ENCODE data around the gene PEX10.
"Not testable (repeated sequence)": the region's sequence is repeated elsewhere in the genome, so short reads cannot be mapped to it uniquely, and the experiment has no call there.

Gene PEX10

DNA sequence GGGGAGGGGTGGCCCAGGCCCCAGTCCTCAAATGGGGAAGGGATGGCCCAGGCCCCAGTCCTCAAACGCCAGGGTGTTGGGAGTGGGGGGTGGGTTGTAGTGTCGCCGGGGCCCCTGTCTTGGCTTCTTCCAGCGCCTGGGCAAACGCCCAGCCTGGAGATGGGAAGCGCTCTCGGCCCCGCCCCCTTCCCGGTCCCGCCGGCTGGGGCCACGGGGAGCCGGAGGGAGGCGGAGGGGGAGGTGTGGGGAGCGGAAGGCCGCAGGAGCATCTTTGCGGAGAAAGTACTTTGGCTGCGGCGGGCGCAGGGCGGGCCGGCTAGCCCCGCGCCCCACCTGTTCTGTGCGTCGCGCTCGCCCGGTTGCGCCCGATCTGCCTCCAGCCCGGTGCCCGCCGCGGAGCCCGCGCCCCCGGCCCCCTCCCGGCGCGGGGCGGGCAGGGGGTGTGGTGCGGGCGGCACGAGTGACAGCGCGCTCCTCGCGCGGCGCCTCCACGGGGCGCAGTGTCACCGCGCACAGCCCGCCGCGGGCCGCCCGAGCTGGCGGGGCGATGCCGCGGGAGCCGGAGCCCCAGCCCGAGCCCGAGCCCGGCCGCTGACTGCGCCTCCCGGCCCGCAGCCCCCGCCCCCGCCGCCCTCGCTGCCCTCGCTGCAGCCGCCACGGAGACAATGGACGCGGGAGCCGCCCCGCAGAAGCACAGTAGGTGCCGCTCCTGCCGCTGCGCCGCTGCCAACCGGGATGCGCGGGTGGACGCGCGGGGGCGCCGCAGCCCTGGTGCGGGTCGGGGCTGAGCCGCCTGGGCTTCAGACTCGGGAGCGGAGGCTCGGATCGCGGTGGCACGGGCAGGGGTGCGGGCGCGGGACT is 31.1 kb upstream of the PEX10 start:
- DNase-seq (ENCODE audit: low read depth, low spot score), result no peak

DNA sequence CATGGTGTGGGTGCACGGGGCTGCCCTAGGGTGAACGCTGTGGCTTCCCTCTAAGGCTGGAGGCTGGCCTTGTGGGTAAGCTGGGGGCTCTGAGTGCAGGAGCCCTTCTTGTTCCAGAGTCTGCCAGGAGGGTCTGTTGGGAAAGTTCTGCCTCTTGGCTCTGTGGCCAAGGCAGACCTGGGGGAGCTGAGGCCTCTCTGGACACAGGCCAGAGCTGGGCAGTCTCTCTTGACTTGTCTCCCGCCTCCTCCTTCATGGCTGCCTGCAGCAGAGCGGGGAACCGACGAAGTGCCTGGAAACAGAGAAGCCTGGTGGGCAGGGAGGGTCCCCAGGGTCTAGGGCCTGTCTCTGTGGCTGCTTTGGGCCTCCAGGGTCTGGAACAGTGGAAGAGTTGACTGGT is 30.3 kb upstream of the PEX10 start:
- DNase-seq (ENCODE audit: low read depth, low spot score), result no peak

DNA sequence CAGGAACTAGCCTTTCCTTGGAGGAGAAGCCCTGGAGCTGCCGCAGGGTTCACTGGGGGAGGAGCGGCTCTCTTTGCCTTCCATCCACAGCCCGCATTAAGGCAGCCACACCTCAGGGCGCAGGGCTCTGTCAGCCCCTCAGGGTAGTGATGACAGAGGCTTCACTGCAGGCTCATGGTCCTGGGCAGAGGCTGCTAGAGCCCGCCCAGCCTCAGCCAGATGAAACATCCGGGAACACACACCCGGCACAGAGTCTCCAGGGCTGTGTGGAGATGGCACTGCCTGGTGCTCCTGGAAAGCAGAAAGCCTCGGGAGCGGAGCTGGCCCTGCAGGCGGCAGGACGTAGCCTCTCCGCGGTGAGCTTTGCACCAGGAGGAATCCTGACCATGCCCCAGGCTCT is 29.4 kb upstream of the PEX10 start:
- peak; percentile 45 for DNase-seq (ENCODE audit: low read depth, low spot score)

DNA sequence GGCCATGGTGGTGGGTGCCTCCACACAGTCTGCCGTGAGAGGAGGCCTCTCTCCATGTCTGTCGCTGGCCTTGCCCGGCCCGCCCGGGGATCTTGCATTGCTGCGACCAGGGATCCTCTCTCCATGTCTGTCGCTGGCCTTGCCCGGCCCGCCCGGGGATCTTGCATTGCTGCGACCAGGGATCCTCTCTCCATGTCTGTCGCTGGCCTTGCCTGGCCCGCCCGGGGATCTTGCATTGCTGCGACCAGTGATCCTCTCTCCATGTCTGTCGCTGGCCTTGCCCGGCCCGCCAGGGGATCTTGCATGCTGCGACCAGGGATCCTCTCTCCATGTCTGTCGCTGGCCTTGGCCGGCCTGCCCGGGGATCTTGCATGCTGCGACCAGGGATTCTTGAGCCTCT is 28.0 kb upstream of the PEX10 start:
- not testable (repeated sequence) for DNase-seq (ENCODE audit: low read depth, low spot score)

DNA sequence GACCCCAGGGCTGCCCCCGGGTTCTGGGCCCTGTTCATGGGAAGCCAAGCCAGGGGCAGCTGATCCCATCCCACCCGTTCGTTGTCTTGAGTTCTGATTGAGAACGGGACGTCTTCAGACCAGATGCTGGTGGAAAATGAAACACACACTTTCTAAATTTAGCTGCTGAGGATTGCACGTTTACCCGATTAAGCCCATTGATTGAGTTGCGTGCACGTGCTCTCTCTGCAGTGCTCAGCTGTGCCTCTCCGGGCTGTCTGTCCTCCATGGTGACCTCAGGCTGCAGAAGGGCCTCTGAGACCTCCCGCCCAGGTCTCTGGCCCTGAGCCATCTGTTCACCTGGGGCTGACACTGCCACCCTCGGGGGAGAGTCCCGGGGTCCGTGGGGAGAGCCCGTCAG is 27.0 kb upstream of the PEX10 start:
- no peak for DNase-seq (ENCODE audit: low read depth, low spot score)

DNA sequence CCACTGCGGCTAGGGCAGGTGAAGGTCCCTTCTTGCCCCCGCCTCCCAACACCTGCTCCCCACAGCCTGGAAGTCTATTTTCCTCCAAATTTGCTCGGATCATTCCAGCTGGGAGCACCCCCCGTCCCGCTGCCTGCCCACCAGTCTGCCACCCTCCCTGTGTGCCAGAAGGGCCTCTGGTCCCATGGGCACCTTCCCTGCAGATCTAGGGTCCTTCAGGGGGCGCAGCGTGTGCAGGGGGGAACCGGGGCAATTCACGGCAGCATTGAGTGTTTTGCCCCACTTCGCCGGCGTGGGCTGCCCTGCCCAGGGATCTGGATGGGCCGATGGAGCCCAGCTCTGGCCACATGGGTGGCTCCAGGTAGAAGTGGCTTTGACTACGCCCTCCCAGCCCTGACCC is 26.3 kb upstream of the PEX10 start:
- no peak for DNase-seq (ENCODE audit: low read depth, low spot score)

DNA sequence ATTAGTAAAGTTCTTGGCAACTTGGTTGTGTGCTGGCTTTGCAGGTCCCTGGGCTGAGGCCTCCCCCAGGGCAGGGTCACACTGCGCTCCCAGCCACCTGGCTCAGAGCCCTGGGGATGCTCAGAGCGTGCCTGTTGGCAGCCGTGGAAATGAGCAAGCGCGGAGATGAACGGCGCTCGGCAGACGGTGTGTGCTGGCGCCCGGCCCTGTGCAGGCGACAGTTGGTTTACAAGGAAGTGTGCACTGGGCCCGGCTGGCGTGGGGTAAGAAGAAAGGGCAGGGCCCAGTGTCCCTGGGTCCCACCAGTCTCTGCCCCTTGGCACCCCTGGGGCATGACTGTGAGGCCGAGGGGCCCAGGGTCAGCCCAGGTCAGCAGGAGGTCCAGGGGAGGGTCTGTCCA is 25.7 kb upstream of the PEX10 start:
- DNase-seq (ENCODE audit: low read depth, low spot score), result no peak

DNA sequence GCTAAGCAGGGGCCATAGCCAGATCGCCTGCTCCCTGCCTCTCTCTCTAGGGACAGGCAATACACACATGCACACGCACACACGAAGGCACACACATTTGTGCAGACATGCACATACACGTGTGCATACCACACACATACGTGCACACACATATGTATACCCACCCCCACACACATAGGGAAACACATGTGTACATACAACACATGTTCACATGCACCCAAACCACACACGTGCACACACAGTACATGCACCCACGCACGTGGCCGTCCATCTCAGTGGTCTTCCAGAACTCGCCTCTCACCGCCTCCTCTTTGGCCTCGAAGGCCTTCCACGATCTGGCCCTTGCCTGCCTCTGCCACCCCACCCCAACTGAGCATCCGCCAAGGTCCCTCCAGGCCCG is 25.3 kb upstream of the PEX10 start:
- no peak for DNase-seq (ENCODE audit: low read depth, low spot score)

DNA sequence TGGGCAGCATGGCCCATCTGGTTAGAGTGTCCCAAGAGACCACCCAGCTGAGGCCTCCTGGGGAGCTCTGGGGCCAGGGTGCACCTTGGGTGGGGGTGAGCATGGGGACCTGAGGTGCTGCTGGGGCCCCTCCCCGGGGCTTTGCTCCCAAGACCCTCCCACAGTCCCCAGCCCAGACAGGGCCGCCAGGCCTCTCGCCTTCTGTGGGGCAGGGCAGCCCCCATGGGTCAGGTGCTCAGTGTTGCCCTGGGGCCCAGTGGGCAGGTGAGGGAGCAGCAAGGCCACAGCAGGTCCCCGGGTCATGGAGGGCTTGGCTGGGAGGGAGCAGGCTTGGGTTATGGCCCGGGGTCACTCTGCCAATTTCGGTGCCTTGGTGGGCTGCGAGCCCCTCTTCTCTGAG is 24.5 kb upstream of the PEX10 start:
- DNase-seq (ENCODE audit: low read depth, low spot score), result no peak

DNA sequence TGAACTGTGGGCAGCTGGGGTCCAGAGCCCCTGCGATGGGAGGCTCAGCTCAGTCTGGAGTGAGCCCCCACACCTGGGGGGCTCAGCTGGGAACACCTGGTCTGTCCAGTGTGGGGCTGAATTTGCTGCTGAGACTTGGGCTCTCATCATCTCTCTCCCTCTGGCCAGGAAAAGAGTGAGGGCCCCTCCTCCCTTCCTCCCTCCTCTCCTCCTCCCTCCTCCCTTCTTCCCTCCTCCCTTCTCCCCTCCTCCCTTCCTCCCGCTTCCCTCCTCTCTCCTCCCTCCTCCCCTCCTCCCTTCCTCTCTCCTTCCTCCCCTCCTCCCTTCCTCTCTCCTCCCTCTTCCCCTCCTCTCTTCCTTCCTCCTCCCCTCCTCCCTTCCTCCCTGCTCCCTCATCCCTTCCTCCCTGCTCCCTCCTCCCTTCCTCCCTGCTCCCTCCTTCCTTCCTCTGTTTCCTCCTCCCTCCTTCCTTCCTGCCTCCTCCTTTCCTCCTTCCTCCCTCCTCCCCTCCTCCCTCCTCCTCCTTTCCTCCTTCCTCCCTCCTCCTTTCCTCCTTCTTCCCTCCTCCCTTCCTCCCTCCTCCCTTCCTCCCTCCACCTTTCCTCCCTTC is 23.5 kb upstream of the PEX10 start:
- DNase-seq (ENCODE audit: low read depth, low spot score), result no peak

DNA sequence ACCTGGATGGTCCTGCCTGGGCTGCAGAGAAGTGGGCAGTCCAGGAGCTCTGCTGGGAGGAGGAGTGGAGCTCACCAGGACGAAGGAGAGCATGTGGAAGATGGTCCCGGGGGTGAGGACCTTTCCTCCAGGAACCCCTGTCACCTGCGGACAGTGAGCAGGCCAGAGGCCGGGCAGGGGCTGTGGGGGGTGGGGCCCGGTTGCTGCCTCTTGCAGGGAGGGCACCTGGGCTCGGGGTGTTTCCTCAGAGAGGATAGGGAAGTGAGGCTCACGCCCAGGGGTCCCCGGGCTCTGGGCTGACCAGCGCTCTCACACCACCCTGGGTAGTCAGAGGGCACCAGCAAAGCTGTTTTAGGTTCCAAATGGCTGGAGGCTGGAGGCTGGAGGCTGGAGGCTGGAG is 22.7 kb upstream of the PEX10 start:
- no peak for DNase-seq (ENCODE audit: low read depth, low spot score)

DNA sequence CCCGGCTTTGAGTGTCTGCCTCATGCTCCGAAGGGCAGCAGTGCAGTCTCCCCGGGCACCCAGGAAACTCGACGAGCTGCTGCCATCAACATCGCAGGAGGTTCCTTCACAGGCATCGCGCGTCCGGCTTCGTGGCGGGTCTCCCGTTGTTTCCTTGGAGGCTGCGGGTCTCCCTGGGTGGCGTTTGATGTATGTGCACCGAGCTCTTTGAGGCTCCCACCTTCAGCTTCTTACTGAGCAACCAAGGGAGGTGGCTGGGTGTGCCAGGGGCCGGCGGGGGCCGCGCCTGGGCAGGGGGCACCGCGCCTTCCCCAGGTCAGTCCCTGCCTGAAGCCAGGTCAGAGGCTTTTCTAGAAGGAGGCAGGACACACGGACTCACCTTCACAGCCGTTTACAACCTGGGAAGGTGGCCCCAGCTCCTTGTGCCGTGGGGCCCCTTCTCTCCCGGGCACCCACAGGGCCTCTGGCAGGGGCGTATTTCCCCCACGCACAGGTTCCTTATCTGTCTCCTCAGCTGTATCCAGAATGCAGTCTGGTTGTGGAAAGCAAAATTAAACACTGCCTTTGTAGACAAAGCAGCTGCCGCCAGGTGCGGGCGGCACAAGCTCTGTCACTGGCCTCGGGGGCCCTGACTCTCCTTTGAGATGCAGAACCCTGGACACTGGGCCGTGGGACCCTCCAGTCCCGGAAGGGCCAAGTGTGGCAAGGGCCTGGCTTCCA is 21.7 kb upstream of the PEX10 start:
- no peak for DNase-seq (ENCODE audit: low read depth, low spot score)

DNA sequence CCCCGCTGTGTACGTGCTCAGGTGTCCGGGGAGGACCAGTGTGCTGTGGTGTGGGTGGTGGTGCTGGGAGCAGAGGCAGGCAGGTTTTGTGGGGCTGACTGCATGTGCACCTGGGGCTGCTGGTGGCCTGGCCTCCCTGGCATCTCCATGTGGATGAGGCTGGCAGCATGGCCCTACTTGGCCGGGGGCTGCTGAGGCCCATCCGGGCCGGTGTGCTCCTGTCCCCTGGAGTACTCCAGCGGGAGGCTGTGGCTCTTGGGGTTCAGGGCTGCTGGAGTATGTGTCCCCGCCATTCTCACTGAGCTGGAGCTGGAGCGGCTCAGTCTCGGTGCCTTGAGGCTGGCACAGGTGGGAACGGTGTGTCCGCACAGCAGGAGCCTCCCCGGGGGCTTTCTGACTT is 20.8 kb upstream of the PEX10 start:
- DNase-seq (ENCODE audit: low read depth, low spot score), result no peak

DNA sequence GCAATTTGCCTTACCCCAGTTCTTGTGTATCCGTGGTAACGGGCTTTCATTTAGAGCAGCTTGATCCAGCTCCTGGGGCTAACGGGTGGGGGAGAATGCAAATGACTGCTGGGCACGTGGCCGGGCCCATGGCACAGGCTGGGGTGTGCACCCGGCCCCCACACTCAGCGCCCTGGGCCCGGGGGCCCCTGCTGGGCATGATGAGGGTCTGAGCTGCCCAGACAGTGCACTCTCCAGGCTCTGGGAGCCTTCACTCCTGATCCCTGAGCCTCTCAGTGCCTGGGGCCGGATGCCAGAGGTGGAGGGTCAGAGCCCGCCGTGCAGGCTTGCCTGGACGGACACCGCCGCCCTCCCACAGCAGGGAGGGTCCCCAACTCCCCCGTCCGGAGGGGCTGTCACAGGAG is 20.1 kb upstream of the PEX10 start:
- DNase-seq (ENCODE audit: low read depth, low spot score), result no peak

DNA sequence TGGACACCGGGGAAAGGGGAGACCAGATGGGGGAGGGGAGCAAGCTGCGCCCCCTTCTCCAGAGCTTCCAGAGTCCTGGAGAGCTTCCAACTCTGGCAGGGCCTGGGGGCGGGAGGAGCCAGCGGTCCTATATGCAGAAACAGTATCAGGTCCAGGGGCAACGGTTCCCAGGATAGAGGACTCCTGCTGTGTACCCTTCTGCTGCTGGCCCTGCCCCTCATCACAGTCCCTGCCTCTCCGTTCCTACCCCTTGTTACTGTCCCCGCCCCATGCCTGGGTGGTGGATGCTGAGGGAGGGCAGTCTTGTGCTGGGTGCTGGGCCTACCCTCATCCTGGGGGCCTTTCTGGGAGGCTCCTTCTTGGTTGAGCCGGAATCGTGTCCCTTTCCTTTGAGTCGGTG is 19.2 kb upstream of the PEX10 start:
- no peak for DNase-seq (ENCODE audit: low read depth, low spot score)

DNA sequence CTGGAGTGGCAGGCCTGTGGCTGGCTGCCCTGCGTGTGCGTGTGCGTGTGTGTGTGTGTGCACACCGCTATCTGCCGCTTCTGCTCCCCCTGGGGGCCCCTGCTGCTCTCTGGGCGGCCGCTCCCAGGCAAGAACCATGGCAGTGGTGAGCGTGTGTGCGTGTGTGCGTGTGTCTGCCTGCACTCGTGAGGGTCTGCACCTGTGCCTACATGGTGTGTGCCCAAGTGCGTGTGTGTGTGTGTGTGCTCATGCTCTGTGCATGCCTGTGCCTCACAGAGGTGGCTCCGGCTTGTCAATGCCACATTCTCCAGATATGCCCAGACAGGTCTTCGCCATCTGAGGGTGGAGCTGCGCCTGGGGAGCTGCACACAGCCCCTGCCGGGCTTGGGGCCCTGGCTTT is 18.7 kb upstream of the PEX10 start:
- DNase-seq (ENCODE audit: low read depth, low spot score), result no peak

DNA sequence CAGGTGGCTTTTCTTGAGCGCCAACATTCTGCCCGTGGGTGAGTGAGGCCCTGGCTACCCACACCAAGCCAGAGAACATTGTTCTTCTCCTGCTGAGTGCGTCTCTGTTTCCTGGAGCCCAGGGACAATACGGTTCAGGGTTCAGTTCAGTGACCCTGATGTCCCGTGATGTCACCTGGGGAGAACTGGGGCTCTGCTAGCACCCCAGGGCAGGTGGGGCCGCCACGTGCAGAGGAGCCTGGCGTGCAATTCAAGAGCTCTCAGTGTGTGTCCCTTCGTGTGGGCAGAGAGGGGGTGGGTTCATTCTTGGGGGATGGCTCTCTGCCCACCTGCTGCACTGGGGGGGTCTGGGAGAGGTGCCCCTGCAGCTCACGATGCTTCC is 18.2 kb upstream of the PEX10 start:
- DNase-seq (ENCODE audit: low read depth, low spot score), result no peak

DNA sequence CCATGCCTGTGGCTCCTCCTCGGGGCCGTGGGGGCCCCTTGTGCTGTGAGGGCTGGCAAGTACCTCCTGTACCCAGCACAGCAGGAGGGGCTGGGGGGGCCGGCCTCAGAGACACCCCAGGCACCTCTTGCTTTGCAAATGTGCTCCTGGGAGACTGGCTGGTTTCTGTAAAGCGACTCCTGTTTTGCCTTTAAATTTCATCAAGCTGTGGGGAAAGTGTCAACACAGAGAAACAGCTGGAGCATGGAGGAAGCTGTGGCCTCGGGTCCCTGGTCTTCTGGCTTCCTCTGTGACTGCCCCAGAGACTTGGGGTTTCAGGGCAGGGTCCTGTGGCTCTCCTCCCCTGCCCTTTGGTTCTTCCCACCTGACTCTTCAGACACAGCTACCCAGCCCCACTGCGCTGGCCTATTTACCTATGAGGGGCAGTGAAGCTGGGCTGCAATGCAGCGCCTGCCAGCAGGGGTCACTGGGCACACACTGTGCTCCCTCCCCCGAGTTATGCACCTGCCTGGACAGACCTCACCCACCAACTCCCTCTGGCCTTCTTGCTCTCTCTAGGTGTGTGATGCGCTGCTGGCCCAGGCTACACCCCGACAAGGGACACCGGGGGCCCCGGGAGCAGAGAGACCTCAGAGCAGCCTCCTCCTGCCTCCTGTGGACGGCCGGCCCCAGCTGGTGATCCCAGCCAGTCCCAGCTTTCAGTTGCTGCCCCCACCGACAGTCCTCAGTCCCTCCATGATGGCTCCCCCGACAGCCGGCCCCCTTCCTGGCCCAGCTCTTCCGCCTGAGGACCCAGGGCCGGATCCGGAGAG is 17.6 kb upstream of the PEX10 start:
- peak; percentile 79 for DNase-seq (ENCODE audit: low read depth, low spot score)

DNA sequence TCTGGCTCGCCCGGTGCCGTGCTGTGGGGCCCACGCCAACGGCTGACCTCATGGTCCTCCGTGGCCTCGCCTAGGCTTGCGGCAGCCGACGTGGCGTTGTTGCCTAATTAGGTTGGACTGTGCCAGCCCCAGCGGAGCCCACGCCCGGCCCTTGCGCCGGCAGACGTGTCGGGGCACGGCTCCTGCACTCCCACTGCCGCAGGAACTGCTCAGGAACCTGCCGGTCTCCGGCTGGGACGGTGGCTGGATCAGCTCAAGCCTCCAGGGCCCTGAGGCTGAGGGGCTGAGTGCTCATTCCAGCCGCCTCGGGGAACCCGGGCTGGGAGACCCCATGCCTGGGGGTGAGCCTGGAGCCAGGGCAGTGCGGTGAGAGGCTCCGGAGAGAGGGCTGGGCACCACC is 16.1 kb upstream of the PEX10 start:
- DNase-seq (ENCODE audit: low read depth, low spot score), result no peak

DNA sequence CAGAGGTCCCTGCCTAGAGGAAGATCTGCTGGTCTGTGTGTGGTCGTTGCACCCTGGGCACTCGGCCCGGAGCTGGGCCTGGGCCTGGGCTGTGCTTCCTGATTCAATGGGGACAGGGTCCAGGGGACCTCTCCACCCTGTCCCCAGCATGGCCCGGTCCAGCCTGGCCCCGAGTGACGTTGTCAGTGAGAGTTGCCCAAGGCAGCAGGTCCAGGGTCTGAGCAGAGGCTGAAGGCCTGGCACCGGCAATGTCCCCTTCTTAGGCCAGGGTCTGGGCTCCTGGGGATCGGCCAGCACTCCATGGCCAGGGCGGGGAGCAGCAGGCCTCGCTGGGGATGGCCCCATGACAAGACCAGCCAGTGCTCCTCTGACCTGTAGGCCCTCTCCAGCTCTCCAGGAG is 15.6 kb upstream of the PEX10 start:
- no peak for DNase-seq (ENCODE audit: low read depth, low spot score)

DNA sequence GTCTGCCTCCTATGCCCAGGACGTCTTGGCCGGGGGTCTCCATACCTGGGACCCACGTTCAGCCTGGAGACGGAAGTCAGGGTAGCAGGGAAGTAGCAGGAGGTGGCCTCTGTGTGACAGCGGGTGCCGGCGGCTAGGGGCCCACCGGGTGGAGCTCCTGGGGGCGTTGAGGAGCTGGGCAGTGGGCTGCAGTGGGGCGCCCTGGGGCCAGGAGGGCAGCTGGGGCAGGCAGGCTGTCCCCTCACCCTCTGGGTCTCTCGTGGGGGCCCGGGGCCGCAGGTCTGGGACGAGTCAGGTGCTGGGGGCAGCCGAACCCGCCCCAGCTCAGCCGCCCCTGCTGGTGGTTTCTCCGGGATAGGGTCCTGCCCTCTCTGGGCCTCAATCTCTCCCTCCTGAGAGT is 14.7 kb upstream of the PEX10 start:
- DNase-seq (ENCODE audit: low read depth, low spot score), result no peak

DNA sequence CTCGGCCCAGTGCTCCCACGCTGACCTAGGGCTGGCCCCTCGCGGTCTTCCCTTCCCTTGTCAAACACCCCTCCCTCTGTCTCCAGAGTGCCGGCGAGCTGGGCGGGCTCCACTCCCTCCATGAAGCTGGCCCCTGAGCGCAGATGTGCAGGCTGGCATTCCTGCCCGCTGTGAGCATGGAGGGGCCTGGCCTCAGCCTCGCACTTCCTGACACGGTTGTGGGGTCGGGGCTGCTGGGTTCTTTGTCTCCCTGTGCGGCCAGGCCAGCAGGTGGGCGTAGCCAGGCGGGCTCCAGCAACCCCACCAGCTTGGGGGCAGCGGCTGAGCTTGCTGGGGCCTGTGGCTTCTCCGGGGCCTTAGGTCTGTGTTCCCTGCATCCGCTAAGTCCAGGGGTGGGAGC is 14.2 kb upstream of the PEX10 start:
- no peak for DNase-seq (ENCODE audit: low read depth, low spot score)
